ENCODE results near the gene DLGAP5.

The DLGAP5 gene

DNA sequence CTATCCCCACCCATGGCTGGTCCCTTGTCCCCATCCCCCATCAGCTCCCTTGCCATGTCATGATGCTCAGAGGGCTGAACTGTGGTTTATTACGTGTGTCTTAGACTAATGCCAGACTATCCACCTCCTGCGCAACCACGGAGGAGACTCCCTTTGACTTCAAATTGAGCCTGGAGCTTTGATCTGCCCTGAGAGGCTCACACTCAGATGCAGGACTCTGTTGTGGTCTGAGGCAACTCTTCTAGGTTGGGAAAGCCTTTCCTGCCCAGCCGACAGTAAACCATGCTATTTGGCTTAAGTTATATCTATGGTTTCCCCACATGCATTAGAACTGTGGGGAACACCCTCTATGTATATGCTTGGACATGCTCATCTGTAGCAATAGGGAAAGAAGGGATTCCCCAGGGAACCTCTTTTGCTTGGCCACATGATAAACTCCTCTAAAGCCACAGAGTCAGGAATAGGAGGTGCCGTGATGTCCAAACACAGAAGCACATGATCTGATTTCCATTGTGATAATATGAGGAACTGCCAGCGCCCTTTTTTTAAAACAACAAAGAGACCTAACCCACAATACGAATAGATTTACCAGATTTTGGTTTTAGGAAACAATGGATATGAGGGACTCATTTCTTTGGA is 73.5 kb downstream of the DLGAP5 start:
- Histone ChIP-seq H3K4me2 (ENCODE audit: low read depth, low read length, poor library complexity, severe bottlenecking) (no peak overlapping the region), H3K36me3 (ENCODE audit: low read length) (no peaks in the 10 kb centered on the region), H3K27ac (ENCODE audit: low read depth, low read length) (no peak overlapping the region), H3K9me2 (replicated peaks; ENCODE audit: insufficient read depth, low read length) (no peaks in the 10 kb centered on the region), H3K9ac (ENCODE audit: low read length) (no peak overlapping the region), H3K79me2 (ENCODE audit: insufficient read depth, low read length) (no peaks in the 10 kb centered on the region), H3K27me3 (ENCODE audit: low read length) (no peaks in the 10 kb centered on the region), H2AFZ (ENCODE audit: low read depth, low read length, severe bottlenecking) (no peak overlapping the region), H3F3A (ENCODE audit: insufficient read depth) (no peaks in the 10 kb centered on the region), H3K9me3 (ENCODE audit: insufficient read depth, low read length) (no peaks in the 10 kb centered on the region), H3K4me3 (ENCODE audit: insufficient read depth, low read length, poor library complexity, severe bottlenecking) (no peak overlapping the region), H4K20me1 (ENCODE audit: low read depth, low read length) (no peaks in the 10 kb centered on the region)
- no peak for TF ChIP-seq EZH2phosphoT487 (conservative IDR thresholded peaks at IDR 0.05; ENCODE audit: low read length)
- TF ChIP-seq, protein P1, sequence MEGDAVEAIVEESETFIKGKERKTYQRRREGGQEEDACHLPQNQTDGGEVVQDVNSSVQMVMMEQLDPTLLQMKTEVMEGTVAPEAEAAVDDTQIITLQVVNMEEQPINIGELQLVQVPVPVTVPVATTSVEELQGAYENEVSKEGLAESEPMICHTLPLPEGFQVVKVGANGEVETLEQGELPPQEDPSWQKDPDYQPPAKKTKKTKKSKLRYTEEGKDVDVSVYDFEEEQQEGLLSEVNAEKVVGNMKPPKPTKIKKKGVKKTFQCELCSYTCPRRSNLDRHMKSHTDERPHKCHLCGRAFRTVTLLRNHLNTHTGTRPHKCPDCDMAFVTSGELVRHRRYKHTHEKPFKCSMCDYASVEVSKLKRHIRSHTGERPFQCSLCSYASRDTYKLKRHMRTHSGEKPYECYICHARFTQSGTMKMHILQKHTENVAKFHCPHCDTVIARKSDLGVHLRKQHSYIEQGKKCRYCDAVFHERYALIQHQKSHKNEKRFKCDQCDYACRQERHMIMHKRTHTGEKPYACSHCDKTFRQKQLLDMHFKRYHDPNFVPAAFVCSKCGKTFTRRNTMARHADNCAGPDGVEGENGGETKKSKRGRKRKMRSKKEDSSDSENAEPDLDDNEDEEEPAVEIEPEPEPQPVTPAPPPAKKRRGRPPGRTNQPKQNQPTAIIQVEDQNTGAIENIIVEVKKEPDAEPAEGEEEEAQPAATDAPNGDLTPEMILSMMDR (IDR thresholded peaks at IDR 0.05; ENCODE audit: insufficient read depth, low read length, poor library complexity, severe bottlenecking), result no peak

DNA sequence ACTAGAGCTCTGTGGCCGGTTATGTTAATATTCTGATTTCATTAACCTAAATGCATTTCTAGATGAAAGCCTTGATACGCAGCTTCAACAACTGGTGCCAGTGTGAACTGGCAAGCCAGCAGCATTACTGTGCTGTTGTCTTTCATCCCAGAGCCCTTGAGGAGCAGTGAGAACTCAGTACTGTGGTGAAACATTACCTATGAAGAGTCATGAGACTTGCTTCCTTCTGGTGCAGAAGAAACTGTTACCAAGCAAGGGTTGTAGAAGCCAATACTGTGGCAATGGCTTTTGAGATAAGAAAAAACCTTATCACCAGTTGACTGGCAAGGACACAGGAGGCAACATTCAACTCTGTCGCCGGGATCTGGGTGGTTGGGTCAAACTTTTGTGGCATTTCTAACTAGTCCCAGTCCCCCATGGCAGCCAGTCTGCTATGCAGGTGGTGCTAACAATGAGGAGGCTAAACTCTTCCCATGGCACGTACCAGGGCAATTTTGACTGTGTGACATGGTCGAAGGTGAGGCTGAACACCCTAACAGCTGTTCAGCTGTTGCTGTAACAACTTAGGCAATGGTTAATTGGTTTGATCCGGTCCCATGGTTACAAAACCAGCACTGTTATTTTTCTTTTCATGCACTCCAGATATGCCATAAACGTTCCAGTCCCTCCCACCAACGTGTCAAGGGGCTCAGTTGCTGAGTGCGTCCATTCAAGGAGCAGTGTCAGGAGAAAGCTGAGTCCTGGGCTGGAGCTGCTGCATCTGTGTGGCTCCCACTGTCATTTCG is 74.9 kb downstream of the DLGAP5 start:
- Histone ChIP-seq H3K27ac (ENCODE audit: low read depth, low read length) (no peak overlapping the region), H3K79me2 (ENCODE audit: insufficient read depth, low read length) (no peaks in the 10 kb centered on the region), H2AFZ (ENCODE audit: low read depth, low read length, severe bottlenecking) (no peak overlapping the region), H3K4me3 (ENCODE audit: insufficient read depth, low read length, poor library complexity, severe bottlenecking) (no peak overlapping the region), H3K9me3 (ENCODE audit: insufficient read depth, low read length) (no peaks in the 10 kb centered on the region), H3K36me3 (ENCODE audit: low read length) (no peaks in the 10 kb centered on the region), H3K9ac (ENCODE audit: low read length) (no peak overlapping the region), H4K20me1 (ENCODE audit: low read depth, low read length) (no peaks in the 10 kb centered on the region), H3F3A (ENCODE audit: insufficient read depth) (no peaks in the 10 kb centered on the region), H3K9me2 (replicated peaks; ENCODE audit: insufficient read depth, low read length) (no peaks in the 10 kb centered on the region), H3K4me2 (ENCODE audit: low read depth, low read length, poor library complexity, severe bottlenecking) (no peak overlapping the region), H3K27me3 (ENCODE audit: low read length) (no peaks in the 10 kb centered on the region)
- TF ChIP-seq, protein P1 (IDR thresholded peaks at IDR 0.05; ENCODE audit: insufficient read depth, low read length, poor library complexity, severe bottlenecking), result no peak
- TF ChIP-seq EZH2phosphoT487 (conservative IDR thresholded peaks at IDR 0.05; ENCODE audit: low read length), result no peak

DNA sequence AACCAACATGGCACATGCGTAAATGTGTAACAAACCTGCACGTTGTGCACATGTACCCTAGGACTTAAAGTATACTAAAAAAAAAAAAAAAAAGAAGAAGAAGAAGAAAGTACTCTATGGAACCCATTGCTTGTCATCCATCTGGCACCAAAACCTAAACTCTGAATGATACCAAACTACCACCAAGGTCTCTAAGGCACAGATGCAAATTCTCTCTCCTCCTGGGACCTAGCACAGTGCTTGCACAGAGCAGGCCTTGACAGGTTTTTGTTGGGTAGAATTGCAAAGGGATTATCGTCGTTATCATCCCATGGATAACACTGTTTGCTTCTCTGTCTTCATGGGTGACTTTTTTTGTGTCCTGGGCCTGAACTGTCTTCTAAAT is 75.5 kb downstream of the DLGAP5 start:
- Histone ChIP-seq H2AFZ (ENCODE audit: low read depth, low read length, severe bottlenecking) (no peak overlapping the region), H3K9ac (ENCODE audit: low read length) (no peak overlapping the region), H3F3A (ENCODE audit: insufficient read depth) (no peaks in the 10 kb centered on the region), H4K20me1 (ENCODE audit: low read depth, low read length) (no peaks in the 10 kb centered on the region), H3K4me2 (ENCODE audit: low read depth, low read length, poor library complexity, severe bottlenecking) (no peak overlapping the region), H3K27ac (ENCODE audit: low read depth, low read length) (no peak overlapping the region), H3K9me3 (ENCODE audit: insufficient read depth, low read length) (no peaks in the 10 kb centered on the region), H3K4me3 (ENCODE audit: insufficient read depth, low read length, poor library complexity, severe bottlenecking) (no peak overlapping the region), H3K27me3 (ENCODE audit: low read length) (no peaks in the 10 kb centered on the region), H3K36me3 (ENCODE audit: low read length) (no peaks in the 10 kb centered on the region), H3K79me2 (ENCODE audit: insufficient read depth, low read length) (no peaks in the 10 kb centered on the region), H3K9me2 (replicated peaks; ENCODE audit: insufficient read depth, low read length) (no peaks in the 10 kb centered on the region)
- TF ChIP-seq, protein P1 (IDR thresholded peaks at IDR 0.05; ENCODE audit: insufficient read depth, low read length, poor library complexity, severe bottlenecking), result no peak
- no peak for TF ChIP-seq EZH2phosphoT487 (conservative IDR thresholded peaks at IDR 0.05; ENCODE audit: low read length)
